GM18511 (cell line): ENCODE measurements around the gene OSBP.
"Not testable (repeated sequence)": the region's sequence is repeated elsewhere in the genome, so short reads cannot be mapped to it uniquely, and the experiment has no call there.

Source experiments
- ATAC-seq: cut with Tn5 transposase; IDR thresholded peaks from one replicate; pipeline ENCODE4 v1.9.1; 2021; ENCODE audit warnings: mild to moderate bottlenecking, moderate library complexity; ENCODE audit not compliant: unreplicated experiment

OSBP gene

GRCh38 chr11:59615637-59616395, at the start of gene OSBP:
Gene OSBP, minus strand, starts transcription at chr11:59615774. Its CDS starts 110 bp downstream, at chr11:59615664.
- ATAC-seq, result peak; percentile 89

GRCh38 chr11:59660621-59661020, 45.0 kb upstream of the OSBP start:
- no peak for ATAC-seq

GRCh38 chr11:59659981-59660380, 44.4 kb upstream of the OSBP start:
- ATAC-seq, result no peak

- ATAC-seq, result no peak
Measured at GRCh38 chr11:59658036-59658435, 42.5 kb upstream of the OSBP start.

GRCh38 chr11:59654893-59655292, 39.3 kb upstream of the OSBP start:
- no peak for ATAC-seq

- ATAC-seq, result no peak
Measured at GRCh38 chr11:59647245-59647980, 31.8 kb upstream of the OSBP start.

- no peak for ATAC-seq
Measured at GRCh38 chr11:59644528-59644927, 29.0 kb upstream of the OSBP start.

- ATAC-seq, result no peak
Measured at GRCh38 chr11:59643390-59643789, 27.8 kb upstream of the OSBP start.

- ATAC-seq, result no peak
Measured at GRCh38 chr11:59641156-59641555, 25.6 kb upstream of the OSBP start.

GRCh38 chr11:59630493-59630892, 14.9 kb upstream of the OSBP start:
- ATAC-seq, result no peak

GRCh38 chr11:59629996-59630395, 14.4 kb upstream of the OSBP start:
- ATAC-seq, result no peak

- ATAC-seq, result not testable (repeated sequence)
Measured at GRCh38 chr11:59626969-59627368, 11.4 kb upstream of the OSBP start.

- no peak for ATAC-seq
Measured at GRCh38 chr11:59625703-59626102, 10.1 kb upstream of the OSBP start.

- ATAC-seq, result no peak
Measured at GRCh38 chr11:59617876-59618275, 2.3 kb upstream of the OSBP start.

- no peak for ATAC-seq
Measured at GRCh38 chr11:59616396-59616982, 915 bp upstream of the OSBP start.

- peak; percentile 20 for ATAC-seq
Measured at GRCh38 chr11:59615120-59615636, 396 bp downstream of the OSBP start.

- ATAC-seq, result no peak
Measured at GRCh38 chr11:59614277-59615119, 1.1 kb downstream of the OSBP start.

- no peak for ATAC-seq
Measured at GRCh38 chr11:59611570-59612565, 3.7 kb downstream of the OSBP start.

GRCh38 chr11:59610289-59610688, 5.3 kb downstream of the OSBP start:
- ATAC-seq, result no peak
